HG03066 (cell line): Measurements from ENCODE around the gene L3MBTL1.
"Not testable (repeated sequence)": the region's sequence is repeated elsewhere in the genome, so short reads cannot be mapped to it uniquely, and the experiment has no call there.

Experiments
- ATAC-seq: cut with Tn5 transposase; IDR thresholded peaks from one replicate; pipeline ENCODE4 v1.9.1; 2021; ENCODE audit warnings: low read depth; ENCODE audit not compliant: unreplicated experiment

The L3MBTL1 gene

GRCh38 chr20:43583982-43584432, 76.5 kb downstream of the L3MBTL1 start:
- ATAC-seq = no peak

DNA sequence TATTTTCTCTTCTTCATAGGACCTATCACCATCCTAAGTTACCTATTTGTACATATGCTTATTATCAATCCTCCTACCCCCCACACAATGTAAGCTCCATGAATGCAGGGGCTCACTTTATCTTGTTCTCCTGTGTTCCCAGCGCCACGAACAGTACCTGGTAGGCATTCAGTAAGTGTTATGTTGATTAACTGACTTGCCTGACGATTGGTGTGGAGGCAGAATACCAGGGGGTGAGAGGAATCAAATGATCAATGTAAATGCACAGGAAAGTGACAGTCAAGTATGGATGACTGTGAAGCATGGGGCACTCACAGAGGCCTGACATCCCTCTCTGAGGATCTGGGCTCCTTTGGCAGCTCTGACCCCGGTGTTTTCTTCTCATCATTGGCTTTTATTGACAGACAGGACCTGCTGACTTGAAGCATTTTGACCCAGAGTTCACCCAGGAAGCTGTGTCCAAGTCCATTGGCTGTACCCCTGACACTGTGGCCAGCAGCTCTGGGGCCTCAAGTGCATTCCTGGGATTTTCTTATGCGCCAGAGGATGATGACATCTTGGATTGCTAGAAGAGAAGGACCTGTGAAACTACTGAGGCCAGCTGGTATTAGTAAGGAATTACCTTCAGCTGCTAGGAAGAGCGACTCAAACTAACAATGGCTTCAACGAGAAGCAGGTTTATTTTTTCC, 77.1 kb downstream of the L3MBTL1 start:
- no peak for ATAC-seq

DNA sequence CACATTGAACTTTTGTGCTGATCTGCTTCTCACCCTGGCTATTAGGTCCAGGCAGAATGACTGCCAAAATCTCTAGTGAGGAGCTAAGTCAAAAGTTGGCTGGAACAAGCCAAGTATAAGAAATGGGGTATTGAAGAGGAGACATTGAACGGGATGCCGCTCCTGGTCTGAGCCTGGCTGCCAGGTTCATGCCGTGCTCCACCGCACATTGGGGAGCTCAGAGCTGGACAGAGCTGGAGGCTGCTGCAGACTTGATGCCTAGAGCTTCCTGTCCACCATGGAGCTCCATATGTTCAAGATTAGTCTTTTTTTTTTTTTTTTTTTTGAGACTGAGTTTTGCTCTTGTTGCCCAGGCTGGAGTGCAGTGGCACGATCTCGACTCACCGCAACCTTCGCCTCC, 79.1 kb downstream of the L3MBTL1 start:
- ATAC-seq = no peak

- ATAC-seq = not testable (repeated sequence)
Observed at GRCh38 chr20:43588526-43588925, 81.0 kb downstream of the L3MBTL1 start.

DNA sequence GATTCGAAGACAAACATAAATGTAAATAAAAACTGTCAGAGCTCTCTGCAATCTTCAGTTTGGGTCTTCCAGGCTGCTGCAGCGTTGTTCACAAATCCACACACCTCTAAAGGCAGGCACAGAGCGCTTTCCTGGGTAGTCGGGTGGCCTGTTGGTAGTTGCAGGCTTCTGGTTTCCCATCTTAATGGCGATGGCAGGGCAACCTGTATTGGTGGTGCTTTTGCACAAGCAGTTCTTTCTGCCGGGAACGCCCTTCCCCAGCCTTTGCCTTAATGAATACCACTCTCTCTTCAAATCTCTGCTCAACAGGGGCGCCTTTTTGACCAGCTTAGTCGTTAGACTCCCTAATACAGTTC, 82.5 kb downstream of the L3MBTL1 start:
- ATAC-seq = no peak

GRCh38 chr20:43590392-43591303, 83.2 kb downstream of the L3MBTL1 start, which contains the start of gene IFT52:
Gene IFT52 (plus strand): TSS chr20:43590937. CDS start chr20:43594699, 3,762 bp downstream.
- peak; percentile 98 for ATAC-seq
